Measurements from ENCODE around the gene NTF4.
"Not testable (repeated sequence)": the region's sequence is repeated elsewhere in the genome, so short reads cannot be mapped to it uniquely, and the experiment has no call there.

DNA sequence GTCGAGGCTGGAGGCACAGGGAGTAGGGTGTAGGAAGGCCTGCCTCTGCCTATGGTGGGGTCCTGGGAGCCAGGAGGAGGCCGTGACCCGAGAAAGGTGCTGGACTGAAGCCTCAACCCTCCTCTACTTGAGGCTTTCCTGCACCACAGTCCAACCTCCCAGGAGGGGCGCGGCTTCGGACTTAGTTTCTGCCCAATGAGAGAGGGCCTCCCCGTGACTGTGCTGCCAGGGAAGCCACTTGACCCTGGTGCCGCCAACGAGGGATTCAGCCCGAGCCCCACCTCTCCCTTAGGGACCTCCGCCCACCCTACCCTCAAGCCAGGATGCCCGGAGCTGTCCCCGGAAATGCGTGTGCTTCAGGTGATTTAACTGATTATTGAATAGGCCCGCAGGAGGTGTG, 40.4 kb downstream of the NTF4 start, which contains the start of gene CGB3:
- not testable (repeated sequence) for TF ChIP-seq EZH2 (IDR thresholded peaks at IDR 0.05; ENCODE audit: low read depth, low read length, severe bottlenecking); GABPA (IDR thresholded peaks at IDR 0.05; ENCODE audit: borderline replicate concordance, insufficient read depth, low read length); POLR2A (IDR thresholded peaks at IDR 0.05; ENCODE audit: control extremely low read depth in 1 of 2, low read depth in 2 of 2, low read length in 2 of 2); SRF (IDR thresholded peaks at IDR 0.05; ENCODE audit: low read depth, low read length); CHD1 (IDR thresholded peaks at IDR 0.05; ENCODE audit: low read depth, low read length); RAD21 (IDR thresholded peaks at IDR 0.05 in 1 of 2, conservative IDR thresholded peaks at IDR 0.05 in 1 of 2; ENCODE audit: low read depth in 2 of 2, low read length in 2 of 2); SUZ12 (IDR thresholded peaks at IDR 0.05; ENCODE audit: low read length); KDM1A (IDR thresholded peaks at IDR 0.05; ENCODE audit: borderline replicate concordance, low read length); MAFK (IDR thresholded peaks at IDR 0.05; ENCODE audit: low read depth, low read length); EP300 (IDR thresholded peaks at IDR 0.05; ENCODE audit: borderline replicate concordance in 1 of 2, low read depth in 2 of 2, low read length in 2 of 2); EGR1 (IDR thresholded peaks at IDR 0.05; ENCODE audit: borderline replicate concordance, low read depth, low read length); TAF1 (IDR thresholded peaks at IDR 0.05; ENCODE audit: low read depth, low read length)
- TF ChIP-seq, protein P1, sequence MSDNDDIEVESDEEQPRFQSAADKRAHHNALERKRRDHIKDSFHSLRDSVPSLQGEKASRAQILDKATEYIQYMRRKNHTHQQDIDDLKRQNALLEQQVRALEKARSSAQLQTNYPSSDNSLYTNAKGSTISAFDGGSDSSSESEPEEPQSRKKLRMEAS (IDR thresholded peaks at IDR 0.05): not testable (repeated sequence)
- TF ChIP-seq, protein P2, sequence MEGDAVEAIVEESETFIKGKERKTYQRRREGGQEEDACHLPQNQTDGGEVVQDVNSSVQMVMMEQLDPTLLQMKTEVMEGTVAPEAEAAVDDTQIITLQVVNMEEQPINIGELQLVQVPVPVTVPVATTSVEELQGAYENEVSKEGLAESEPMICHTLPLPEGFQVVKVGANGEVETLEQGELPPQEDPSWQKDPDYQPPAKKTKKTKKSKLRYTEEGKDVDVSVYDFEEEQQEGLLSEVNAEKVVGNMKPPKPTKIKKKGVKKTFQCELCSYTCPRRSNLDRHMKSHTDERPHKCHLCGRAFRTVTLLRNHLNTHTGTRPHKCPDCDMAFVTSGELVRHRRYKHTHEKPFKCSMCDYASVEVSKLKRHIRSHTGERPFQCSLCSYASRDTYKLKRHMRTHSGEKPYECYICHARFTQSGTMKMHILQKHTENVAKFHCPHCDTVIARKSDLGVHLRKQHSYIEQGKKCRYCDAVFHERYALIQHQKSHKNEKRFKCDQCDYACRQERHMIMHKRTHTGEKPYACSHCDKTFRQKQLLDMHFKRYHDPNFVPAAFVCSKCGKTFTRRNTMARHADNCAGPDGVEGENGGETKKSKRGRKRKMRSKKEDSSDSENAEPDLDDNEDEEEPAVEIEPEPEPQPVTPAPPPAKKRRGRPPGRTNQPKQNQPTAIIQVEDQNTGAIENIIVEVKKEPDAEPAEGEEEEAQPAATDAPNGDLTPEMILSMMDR (IDR thresholded peaks at IDR 0.05; ENCODE audit: control extremely low read depth in 1 of 3, insufficient read depth in 1 of 3, low read depth in 1 of 3, low read length in 3 of 3): not testable (repeated sequence)

All from H1 (cell line).